Measurements from ENCODE around the gene ZNF827.

The ZNF827 gene

GRCh38 chr4:145939856-145940255 lies 1.2 kb upstream of the ZNF827 start:
- Histone ChIP-seq H3K4me3 (no peak overlapping the region), H3K27me3 (ENCODE audit: low read depth) (no peaks in the 10 kb centered on the region), H3K4me1 (peaks cover 13% of the 10 kb centered on the region), H3K36me3 (replicated peaks) (no peaks in the 10 kb centered on the region), H3K9me3 (no peaks in the 10 kb centered on the region)
- DNase-seq (ENCODE audit: low spot score in 2 of 2), result peak in 1 of 2 experiments; percentile 8
- in situ Hi-C loops (cut with MboI; ENCODE audit: low sequenced_read_pairs), result no loop called here

GRCh38 chr4:145939441-145939750 lies 773 bp upstream of the ZNF827 start:
- no peaks in the 10 kb centered on the region for H3K9me3 ChIP-seq
- H3K27me3 ChIP-seq (ENCODE audit: low read depth), result no peaks in the 10 kb centered on the region
- DNase-seq (ENCODE audit: low spot score in 2 of 2), result no peak
- in situ Hi-C loops (cut with MboI; ENCODE audit: low sequenced_read_pairs), result no loop called here
- peak overlapping the region; percentile 58 for H3K4me3 ChIP-seq
- H3K36me3 ChIP-seq (replicated peaks), result no peaks in the 10 kb centered on the region
- peaks cover 17% of the 10 kb centered on the region for H3K4me1 ChIP-seq

- in situ Hi-C loops (cut with MboI; ENCODE audit: low sequenced_read_pairs), result no loop called here
- H3K36me3 ChIP-seq (replicated peaks), result no peaks in the 10 kb centered on the region
- DNase-seq (ENCODE audit: low spot score in 2 of 2), result peak; percentile 21 to 49
- peaks cover 25% of the 10 kb centered on the region for H3K4me1 ChIP-seq
- no peaks in the 10 kb centered on the region for H3K27me3 ChIP-seq (ENCODE audit: low read depth)
- H3K9me3 ChIP-seq, result no peaks in the 10 kb centered on the region
- peak overlapping the region; percentile 58 for H3K4me3 ChIP-seq
Observed at GRCh38 chr4:145937971-145938611, 532 bp downstream of the ZNF827 start.

GRCh38 chr4:145936997-145937901 lies 1.4 kb downstream of the ZNF827 start:
- H3K9me3 ChIP-seq, result no peaks in the 10 kb centered on the region
- H3K4me3 ChIP-seq, result peak overlapping the region; percentile 58
- peaks cover 25% of the 10 kb centered on the region for H3K4me1 ChIP-seq
- peak; percentile 70 to 84 for DNase-seq (ENCODE audit: low spot score in 2 of 2)
- H3K27me3 ChIP-seq (ENCODE audit: low read depth), result no peaks in the 10 kb centered on the region
- in situ Hi-C loops (cut with MboI; ENCODE audit: low sequenced_read_pairs), result no loop called here
- H3K36me3 ChIP-seq (replicated peaks), result no peaks in the 10 kb centered on the region

- Histone ChIP-seq H3K36me3 (replicated peaks) (no peaks in the 10 kb centered on the region), H3K4me3 (peak overlapping the region; percentile 58), H3K27me3 (ENCODE audit: low read depth) (no peaks in the 10 kb centered on the region), H3K4me1 (peaks cover 25% of the 10 kb centered on the region), H3K9me3 (no peaks in the 10 kb centered on the region)
- DNase-seq (ENCODE audit: low spot score in 2 of 2), result peak; percentile 82 to 92
- in situ Hi-C loops (cut with MboI; ENCODE audit: low sequenced_read_pairs), result no loop called here
Observed at GRCh38 chr4:145936142-145936996, 2.3 kb downstream of the ZNF827 start.

- Histone ChIP-seq H3K36me3 (replicated peaks) (no peaks in the 10 kb centered on the region), H3K9me3 (no peaks in the 10 kb centered on the region), H3K4me1 (peaks cover 28% of the 10 kb centered on the region), H3K27me3 (ENCODE audit: low read depth) (no peaks in the 10 kb centered on the region), H3K4me3 (peak overlapping the region; percentile 58)
- peak; percentile 50 to 67 for DNase-seq (ENCODE audit: low spot score in 2 of 2)
- in situ Hi-C loops (cut with MboI; ENCODE audit: low sequenced_read_pairs), result no loop called here
Observed at GRCh38 chr4:145935253-145936141, 3.1 kb downstream of the ZNF827 start.

GRCh38 chr4:145934434-145935047 lies 4.1 kb downstream of the ZNF827 start:
- in situ Hi-C loops (cut with MboI; ENCODE audit: low sequenced_read_pairs), result no loop called here
- Histone ChIP-seq H3K36me3 (replicated peaks) (no peaks in the 10 kb centered on the region), H3K4me3 (peak overlapping the region; percentile 58; the same call in 1 of the 2 replicates), H3K27me3 (ENCODE audit: low read depth) (no peaks in the 10 kb centered on the region), H3K9me3 (no peaks in the 10 kb centered on the region), H3K4me1 (peaks cover 28% of the 10 kb centered on the region)
- DNase-seq (ENCODE audit: low spot score in 2 of 2), result no peak

GRCh38 chr4:145933134-145933533 lies 5.5 kb downstream of the ZNF827 start:
- H3K4me1 ChIP-seq, result peaks cover 22% of the 10 kb centered on the region
- no peak overlapping the region for H3K4me3 ChIP-seq
- H3K36me3 ChIP-seq (replicated peaks), result no peaks in the 10 kb centered on the region
- no peaks in the 10 kb centered on the region for H3K27me3 ChIP-seq (ENCODE audit: low read depth)
- H3K9me3 ChIP-seq, result no peaks in the 10 kb centered on the region
- in situ Hi-C loops (cut with MboI; ENCODE audit: low sequenced_read_pairs), result no loop called here
- DNase-seq (ENCODE audit: low spot score in 2 of 2), result no peak

- in situ Hi-C loops (cut with MboI; ENCODE audit: low sequenced_read_pairs), result no loop called here
- DNase-seq (ENCODE audit: low spot score in 2 of 2), result no peak
- Histone ChIP-seq H3K36me3 (replicated peaks) (no peaks in the 10 kb centered on the region), H3K27me3 (ENCODE audit: low read depth) (no peaks in the 10 kb centered on the region), H3K9me3 (no peaks in the 10 kb centered on the region), H3K4me3 (no peak overlapping the region), H3K4me1 (peaks cover 22% of the 10 kb centered on the region)
Observed at GRCh38 chr4:145931403-145931802, 7.2 kb downstream of the ZNF827 start.

- Histone ChIP-seq H3K4me3 (no peak overlapping the region), H3K9me3 (no peaks in the 10 kb centered on the region), H3K4me1 (peaks cover 22% of the 10 kb centered on the region), H3K36me3 (replicated peaks) (no peaks in the 10 kb centered on the region), H3K27me3 (ENCODE audit: low read depth) (no peaks in the 10 kb centered on the region)
- no peak for DNase-seq (ENCODE audit: low spot score in 2 of 2)
- in situ Hi-C loops (cut with MboI; ENCODE audit: low sequenced_read_pairs), result no loop called here
Observed at GRCh38 chr4:145930592-145930991, 8.0 kb downstream of the ZNF827 start.

GRCh38 chr4:145929415-145930178 lies 9.0 kb downstream of the ZNF827 start:
- Histone ChIP-seq H3K9me3 (no peaks in the 10 kb centered on the region), H3K4me1 (peaks cover 13% of the 10 kb centered on the region), H3K36me3 (replicated peaks) (no peaks in the 10 kb centered on the region), H3K4me3 (no peak overlapping the region), H3K27me3 (ENCODE audit: low read depth) (no peaks in the 10 kb centered on the region)
- in situ Hi-C loops (cut with MboI; ENCODE audit: low sequenced_read_pairs), result no loop called here
- DNase-seq (ENCODE audit: low spot score in 2 of 2), result no peak

GRCh38 chr4:145928748-145929147 lies 9.9 kb downstream of the ZNF827 start:
- no peaks in the 10 kb centered on the region for H3K9me3 ChIP-seq
- H3K4me1 ChIP-seq, result peaks cover 6% of the 10 kb centered on the region
- no peaks in the 10 kb centered on the region for H3K27me3 ChIP-seq (ENCODE audit: low read depth)
- no peaks in the 10 kb centered on the region for H3K36me3 ChIP-seq (replicated peaks)
- in situ Hi-C loops (cut with MboI; ENCODE audit: low sequenced_read_pairs), result no loop called here
- DNase-seq (ENCODE audit: low spot score in 2 of 2), result no peak
- no peak overlapping the region for H3K4me3 ChIP-seq

Measured in HAP-1 (cell line).